Fibroblast of peridontal ligament (primary cell): ENCODE results near the gene BAZ1B.
"Not testable (repeated sequence)": the region's sequence is repeated elsewhere in the genome, so short reads cannot be mapped to it uniquely, and the experiment has no call there.

Experiments used
- DNase-seq: peaks from one replicate; pipeline ENCODE4 v3.0.0-alpha.2; 2010; ENCODE audit errors: extremely low read depth

BAZ1B gene

GRCh38 chr7:73443548-73444255 lies 78.4 kb downstream of the BAZ1B start:
- peak; percentile 65 for DNase-seq

- no peak for DNase-seq
Observed at GRCh38 chr7:73442903-73443500, 79.1 kb downstream of the BAZ1B start.

GRCh38 chr7:73442222-73442902 lies 79.7 kb downstream of the BAZ1B start:
- DNase-seq, result no peak

GRCh38 chr7:73439410-73439704 lies 82.7 kb downstream of the BAZ1B start:
- no peak for DNase-seq

GRCh38 chr7:73438547-73439409 lies 83.3 kb downstream of the BAZ1B start:
- DNase-seq, result no peak

GRCh38 chr7:73437621-73438416 lies 84.3 kb downstream of the BAZ1B start:
- no peak for DNase-seq

- DNase-seq, result no peak
Observed at GRCh38 chr7:73437091-73437490, 85.0 kb downstream of the BAZ1B start.

- no peak for DNase-seq
Observed at GRCh38 chr7:73436031-73436929, 85.8 kb downstream of the BAZ1B start.

- no peak for DNase-seq
Observed at GRCh38 chr7:73435471-73436009, 86.6 kb downstream of the BAZ1B start.

- no peak for DNase-seq
Observed at GRCh38 chr7:73434701-73435069, 87.4 kb downstream of the BAZ1B start.

- no peak for DNase-seq
Observed at GRCh38 chr7:73433924-73434700, 88.0 kb downstream of the BAZ1B start.

GRCh38 chr7:73432676-73433075 lies 89.4 kb downstream of the BAZ1B start:
- no peak for DNase-seq

- no peak for DNase-seq
Observed at GRCh38 chr7:73431041-73431835, 90.9 kb downstream of the BAZ1B start.

GRCh38 chr7:73430540-73430939 lies 91.6 kb downstream of the BAZ1B start:
- DNase-seq, result not testable (repeated sequence)

GRCh38 chr7:73429622-73430505 lies 92.2 kb downstream of the BAZ1B start:
- DNase-seq, result no peak

- DNase-seq, result no peak
Observed at GRCh38 chr7:73429215-73429614, 92.9 kb downstream of the BAZ1B start.
